ENCODE measurements around the gene CLSTN2.

Gene CLSTN2

GRCh38 chr3:140294058-140294457 is 359.1 kb downstream of the CLSTN2 start:
- Histone ChIP-seq H3K27me3 (no peaks in the 10 kb centered on the region), H3K9ac (no peak overlapping the region), H3K4me1 (no peaks in the 10 kb centered on the region), H3K36me3 (no peaks in the 10 kb centered on the region), H3K27ac (no peak overlapping the region), H3K4me2 (no peak overlapping the region), H3K4me3 (no peak overlapping the region), H4K20me1 (no peaks in the 10 kb centered on the region), H3K9me3 (replicated peaks in 1 of 11) (no peaks in the 10 kb centered on the region)
- TF ChIP-seq Cebpa-rat (IDR thresholded peaks at IDR 0.05): no peak

DNA sequence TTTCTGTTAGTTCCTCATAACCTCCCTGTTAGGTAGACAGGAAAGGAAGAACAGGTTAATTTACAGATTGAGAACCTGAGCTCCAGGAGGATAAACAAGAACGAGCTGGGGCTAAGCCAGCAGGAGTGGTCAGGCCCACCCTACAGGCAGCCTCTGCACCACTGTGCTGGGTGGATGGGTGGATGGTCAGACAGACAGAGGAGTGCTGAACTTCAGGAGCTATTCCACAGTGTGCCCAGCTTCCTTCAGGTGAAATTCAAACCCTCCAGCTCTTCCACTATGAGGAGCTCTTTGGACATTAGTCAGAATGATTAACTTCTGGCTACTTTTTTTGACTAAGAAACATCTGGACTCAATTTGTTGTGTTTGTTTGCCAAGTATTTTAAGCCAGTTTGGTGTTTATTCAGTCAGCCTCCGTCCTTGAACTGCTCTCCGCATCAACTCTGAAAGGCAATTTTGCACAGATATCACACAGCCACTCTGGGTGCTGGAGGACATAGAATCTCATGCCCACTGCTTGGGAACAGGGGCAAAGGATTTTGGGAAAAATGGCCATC is 361.9 kb downstream of the CLSTN2 start:
- Histone ChIP-seq H3K4me3 (no peak overlapping the region), H3K9ac (no peak overlapping the region), H3K27me3 (no peaks in the 10 kb centered on the region), H4K20me1 (no peaks in the 10 kb centered on the region), H3K9me3 (replicated peaks in 1 of 11) (no peaks in the 10 kb centered on the region), H3K4me2 (no peak overlapping the region), H3K36me3 (no peaks in the 10 kb centered on the region), H3K4me1 (no peaks in the 10 kb centered on the region), H3K27ac (no peak overlapping the region)
- no peak for TF ChIP-seq Cebpa-rat (IDR thresholded peaks at IDR 0.05)

DNA sequence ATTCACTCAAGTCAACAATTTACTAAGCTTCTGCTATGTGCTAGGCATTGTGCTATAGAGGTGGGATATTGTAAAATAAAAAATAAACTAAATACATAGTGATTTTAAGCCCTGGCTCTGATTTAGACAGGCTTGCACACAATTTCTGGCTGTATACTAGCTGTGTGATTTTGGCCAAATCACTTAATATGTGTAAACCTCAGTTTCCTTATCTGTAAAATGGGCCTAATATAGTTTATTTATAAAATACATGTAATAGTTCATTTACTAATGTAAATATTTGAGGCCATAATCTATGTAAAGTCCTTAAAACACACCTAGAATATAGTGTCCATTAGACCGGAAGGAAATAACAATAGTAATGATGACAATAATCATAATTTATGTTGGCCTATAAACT is 363.1 kb downstream of the CLSTN2 start:
- H3K4me2 ChIP-seq: no peak overlapping the region
- H3K36me3 ChIP-seq: no peaks in the 10 kb centered on the region
- H3K9ac ChIP-seq: no peak overlapping the region
- no peaks in the 10 kb centered on the region for H3K9me3 ChIP-seq (replicated peaks in 1 of 11)
- no peaks in the 10 kb centered on the region for H3K27me3 ChIP-seq
- no peak overlapping the region for H3K27ac ChIP-seq
- no peak overlapping the region for H3K4me3 ChIP-seq
- no peak for TF ChIP-seq Cebpa-rat (IDR thresholded peaks at IDR 0.05)
- H4K20me1 ChIP-seq: no peaks in the 10 kb centered on the region
- H3K4me1 ChIP-seq: no peaks in the 10 kb centered on the region

- Histone ChIP-seq H4K20me1 (no peaks in the 10 kb centered on the region), H3K4me1 (no peaks in the 10 kb centered on the region), H3K4me2 (no peak overlapping the region), H3K27ac (no peak overlapping the region), H3K4me3 (no peak overlapping the region), H3K9ac (no peak overlapping the region), H3K36me3 (no peaks in the 10 kb centered on the region), H3K9me3 (replicated peaks in 1 of 11) (no peaks in the 10 kb centered on the region), H3K27me3 (no peaks in the 10 kb centered on the region)
- TF ChIP-seq Cebpa-rat (IDR thresholded peaks at IDR 0.05): no peak
Observed at GRCh38 chr3:140298569-140299070, 363.6 kb downstream of the CLSTN2 start.

- Histone ChIP-seq H4K20me1 (no peaks in the 10 kb centered on the region), H3K36me3 (no peaks in the 10 kb centered on the region), H3K4me2 (no peak overlapping the region), H3K27ac (no peak overlapping the region), H3K9me3 (replicated peaks in 1 of 11) (no peaks in the 10 kb centered on the region), H3K27me3 (no peaks in the 10 kb centered on the region), H3K9ac (no peak overlapping the region), H3K4me1 (no peaks in the 10 kb centered on the region), H3K4me3 (no peak overlapping the region)
- no peak for TF ChIP-seq Cebpa-rat (IDR thresholded peaks at IDR 0.05)
Observed at GRCh38 chr3:140303875-140304274, 368.9 kb downstream of the CLSTN2 start.

GRCh38 chr3:140308535-140308934 is 373.6 kb downstream of the CLSTN2 start:
- H4K20me1 ChIP-seq: no peaks in the 10 kb centered on the region
- H3K9me3 ChIP-seq (replicated peaks in 1 of 11): no peaks in the 10 kb centered on the region
- no peak overlapping the region for H3K27ac ChIP-seq
- H3K36me3 ChIP-seq: no peaks in the 10 kb centered on the region
- H3K9ac ChIP-seq: no peak overlapping the region
- no peak overlapping the region for H3K4me3 ChIP-seq
- no peaks in the 10 kb centered on the region for H3K4me1 ChIP-seq
- H3K4me2 ChIP-seq: no peak overlapping the region
- no peak for TF ChIP-seq Cebpa-rat (IDR thresholded peaks at IDR 0.05)
- H3K27me3 ChIP-seq: no peaks in the 10 kb centered on the region

- TF ChIP-seq Cebpa-rat (IDR thresholded peaks at IDR 0.05): no peak
- H3K27me3 ChIP-seq: no peaks in the 10 kb centered on the region
- no peak overlapping the region for H3K27ac ChIP-seq
- H3K9me3 ChIP-seq (replicated peaks in 1 of 11): no peaks in the 10 kb centered on the region
- H4K20me1 ChIP-seq: no peaks in the 10 kb centered on the region
- H3K4me2 ChIP-seq: no peak overlapping the region
- no peaks in the 10 kb centered on the region for H3K36me3 ChIP-seq
- no peaks in the 10 kb centered on the region for H3K4me1 ChIP-seq
- no peak overlapping the region for H3K9ac ChIP-seq
- no peak overlapping the region for H3K4me3 ChIP-seq
Observed at GRCh38 chr3:140311428-140311827, 376.4 kb downstream of the CLSTN2 start.

- H4K20me1 ChIP-seq: no peaks in the 10 kb centered on the region
- no peak overlapping the region for H3K9ac ChIP-seq
- no peak overlapping the region for H3K4me3 ChIP-seq
- TF ChIP-seq Cebpa-rat (IDR thresholded peaks at IDR 0.05): no peak
- H3K4me2 ChIP-seq: no peak overlapping the region
- H3K27me3 ChIP-seq: no peaks in the 10 kb centered on the region
- H3K9me3 ChIP-seq (replicated peaks in 1 of 11): no peaks in the 10 kb centered on the region
- H3K36me3 ChIP-seq: no peaks in the 10 kb centered on the region
- H3K27ac ChIP-seq: no peak overlapping the region
- no peaks in the 10 kb centered on the region for H3K4me1 ChIP-seq
Observed at GRCh38 chr3:140315955-140316354, 381.0 kb downstream of the CLSTN2 start.

DNA sequence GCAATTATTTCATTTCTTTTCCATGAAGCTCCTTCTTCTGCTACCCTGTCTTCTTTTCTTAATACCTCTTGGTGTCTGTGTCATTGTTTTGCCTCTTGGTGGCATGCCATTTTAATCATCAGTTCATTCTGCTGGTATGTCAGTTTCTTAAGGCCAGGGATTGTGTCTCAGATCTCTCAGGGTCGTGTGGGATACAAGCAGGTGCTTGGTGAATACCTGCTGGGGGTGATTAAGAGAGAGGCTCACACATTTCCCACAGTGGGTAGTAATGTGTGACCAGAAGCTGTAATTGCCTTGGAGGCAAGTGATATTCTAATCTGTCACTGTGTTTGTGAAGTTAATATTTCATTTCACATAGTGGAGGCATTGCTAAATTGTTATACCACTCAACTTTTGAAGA is 381.5 kb downstream of the CLSTN2 start:
- no peaks in the 10 kb centered on the region for H3K27me3 ChIP-seq
- H4K20me1 ChIP-seq: no peaks in the 10 kb centered on the region
- no peaks in the 10 kb centered on the region for H3K36me3 ChIP-seq
- H3K4me3 ChIP-seq: no peak overlapping the region
- H3K9ac ChIP-seq: no peak overlapping the region
- H3K9me3 ChIP-seq (replicated peaks in 1 of 11): no peaks in the 10 kb centered on the region
- H3K4me2 ChIP-seq: no peak overlapping the region
- TF ChIP-seq Cebpa-rat (IDR thresholded peaks at IDR 0.05): no peak
- no peaks in the 10 kb centered on the region for H3K4me1 ChIP-seq
- no peak overlapping the region for H3K27ac ChIP-seq

- no peaks in the 10 kb centered on the region for H3K9me3 ChIP-seq (replicated peaks in 1 of 11)
- no peak overlapping the region for H3K27ac ChIP-seq
- TF ChIP-seq Cebpa-rat (IDR thresholded peaks at IDR 0.05): no peak
- no peaks in the 10 kb centered on the region for H4K20me1 ChIP-seq
- no peak overlapping the region for H3K4me2 ChIP-seq
- no peaks in the 10 kb centered on the region for H3K36me3 ChIP-seq
- H3K4me3 ChIP-seq: no peak overlapping the region
- H3K9ac ChIP-seq: no peak overlapping the region
- no peaks in the 10 kb centered on the region for H3K27me3 ChIP-seq
- no peaks in the 10 kb centered on the region for H3K4me1 ChIP-seq
Observed at GRCh38 chr3:140316868-140317400, 381.9 kb downstream of the CLSTN2 start.
